Lower leg skin (tissue), 4 donors: Measurements from ENCODE around the gene ACTN3. TPM values are rescaled to one million over a fixed set of nuclear protein-coding genes. Genes with fewer than 3 reads are reported as not detected.
"Not testable (repeated sequence)": the region's sequence is repeated elsewhere in the genome, so short reads cannot be mapped to it uniquely, and the experiment has no call there.

ENCODE experiments used
- DNase-seq, 2 donors: peaks; one replicate each; pipeline ENCODE4 v3.0.0-alpha.2; 2019; ENCODE audit warnings: low spot score in 2 of 2
- H3K4me3 ChIP-seq: fragments of 200-600 bp; sonication (generic); 2 replicates; pipeline ENCODE4 v1.5.1; 2017; ENCODE audit warnings: mild to moderate bottlenecking, low read depth; ENCODE audit not compliant: poor library complexity, severe bottlenecking
- CTCF ChIP-seq, 3 donors: fragments of 450-650 bp; IDR thresholded peaks; one replicate each; pipeline ENCODE4 v1.5.1; 2016; ENCODE audit warnings: antibody characterized with exemption in 3 of 3, mild to moderate bottlenecking in 3 of 3, moderate library complexity in 2 of 3
- POLR2A ChIP-seq, 2 donors: fragments of 450-650 bp; IDR thresholded peaks; one replicate each; pipeline ENCODE4 v1.6.1; 2016 to 2017; ENCODE audit warnings: antibody characterized with exemption in 2 of 2, mild to moderate bottlenecking in 1 of 2, moderate library complexity in 1 of 2
- WGBS, 2 donors: methylation state at CpG; one replicate each; pipeline ENCODE4 v1.1.5; 2018; 5-methylcytosine and 5-hydroxymethylcytosine counted together
- intact Hi-C: fragments of 100-400 bp; cut with DNase I; formaldehyde crosslinking; loops from one replicate; pipeline ENCODE4 v1.15.0; 2023; ENCODE audit warnings: low total_unique reads
- total RNA-seq, 4 donors: library from RNA; depleted of rRNA; stranded (reverse); fragments of >200 nt; gene quantifications; one replicate each; pipeline ENCODE4 v1.1.0, GENCODE V29; 2016

The ACTN3 gene
- total RNA-seq, 4 donors from 2014 or later, result not detected

- H3K4me3 ChIP-seq, result no peak overlapping the region
- intact Hi-C loops, result no loop called here
- TF ChIP-seq CTCF (IDR thresholded peaks at IDR 0.05) (no peak), POLR2A (IDR thresholded peaks at IDR 0.05) (no peak)
- no peak for DNase-seq
- 64 to 83% methylated on average over 4 of the region's 4 CpGs for WGBS, 2 donors
Observed at GRCh38 chr11:66541892-66542291, 4.8 kb upstream of the ACTN3 start.

GRCh38 chr11:66542362-66542761, 4.3 kb upstream of the ACTN3 start:
- intact Hi-C loops, result no loop called here
- DNase-seq, result no peak
- 67 to 70% methylated on average over 10 of the region's 10 CpGs for WGBS, 2 donors

GRCh38 chr11:66543263-66544107, 3.2 kb upstream of the ACTN3 start:
- TF ChIP-seq POLR2A (IDR thresholded peaks at IDR 0.05), result no peak
- TF ChIP-seq CTCF (IDR thresholded peaks at IDR 0.05), result no peak
- H3K4me3 ChIP-seq, result no peak overlapping the region
- no peak for DNase-seq
- intact Hi-C loops, result no loop called here
- WGBS, 2 donors, result 65 to 72% methylated on average over 16 to 25 of the region's 26 CpGs

More at GRCh38 chr11:66542362-66542761, 4.3 kb upstream of the ACTN3 start:
- H3K4me3 ChIP-seq, result no peak overlapping the region
- TF ChIP-seq CTCF (IDR thresholded peaks at IDR 0.05), result no peak
- no peak for TF ChIP-seq POLR2A (IDR thresholded peaks at IDR 0.05)

- DNase-seq, intact Hi-C loops, H3K4me3 ChIP-seq: not testable (repeated sequence)
- 51 to 65% methylated on average over 14 of the region's 14 CpGs for WGBS, 2 donors
Observed at GRCh38 chr11:66544952-66545351, 1.8 kb upstream of the ACTN3 start.

- intact Hi-C loops, result no loop called here
- H3K4me3 ChIP-seq, result peak within 1 kb of the TSS; percentile 74
- TF ChIP-seq POLR2A (IDR thresholded peaks at IDR 0.05), result no peak
- no peak for TF ChIP-seq CTCF (IDR thresholded peaks at IDR 0.05)
- peak; percentile 94 to 99 for DNase-seq
- 0% methylated on average over 30 to 36 of the region's 71 CpGs for WGBS, 2 donors
Observed at GRCh38 chr11:66545701-66546367, 869 bp upstream of the ACTN3 start, which contains the start of gene ZDHHC24. Gene ZDHHC24 (minus strand): TSS chr11:66546048. CDS start chr11:66546003, 45 bp downstream.

GRCh38 chr11:66546966-66547661, 411 bp downstream of the ACTN3 start:
- TF ChIP-seq POLR2A (IDR thresholded peaks at IDR 0.05), result no peak
- no peak for TF ChIP-seq CTCF (IDR thresholded peaks at IDR 0.05)
- WGBS, 2 donors, result 29 to 34% methylated on average over 14 to 16 of the region's 18 CpGs
- H3K4me3 ChIP-seq, result no peak overlapping the region
- intact Hi-C loops, result no loop called here
- DNase-seq, result no peak
